HG03469 (cell line): ENCODE data around the gene CNTN6.

Source experiments
- ATAC-seq: cut with Tn5 transposase; IDR thresholded peaks from one replicate; pipeline ENCODE4 v1.9.1; 2021; ENCODE audit warnings: mild to moderate bottlenecking, moderate library complexity, moderate number of reproducible peaks; ENCODE audit not compliant: unreplicated experiment

Gene CNTN6

DNA sequence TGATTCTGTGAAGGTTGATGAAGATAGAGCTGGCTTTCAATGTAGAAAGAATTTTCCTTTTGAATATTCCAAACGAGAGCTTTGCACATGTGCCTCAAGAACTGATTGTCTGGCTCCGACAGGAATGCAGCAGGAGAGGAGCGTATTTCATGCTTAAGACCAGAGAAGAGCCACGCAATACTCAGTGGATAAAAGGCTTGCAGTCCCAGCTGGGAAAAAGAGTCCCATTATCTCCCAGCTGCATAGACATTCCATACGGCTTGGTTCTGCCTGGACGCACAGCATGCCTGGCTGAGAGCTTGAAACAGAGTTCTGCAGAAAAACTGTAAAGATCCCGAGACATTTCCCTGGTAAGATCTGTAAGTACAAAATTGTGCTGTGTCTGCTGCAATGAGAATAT, at the start of gene CNTN6:
CNTN6 (plus strand) TSS at position 254 of the 400 bp plus-strand sequence. CDS start 54,985 bp downstream, outside the sequence.
- ATAC-seq: no peak

DNA sequence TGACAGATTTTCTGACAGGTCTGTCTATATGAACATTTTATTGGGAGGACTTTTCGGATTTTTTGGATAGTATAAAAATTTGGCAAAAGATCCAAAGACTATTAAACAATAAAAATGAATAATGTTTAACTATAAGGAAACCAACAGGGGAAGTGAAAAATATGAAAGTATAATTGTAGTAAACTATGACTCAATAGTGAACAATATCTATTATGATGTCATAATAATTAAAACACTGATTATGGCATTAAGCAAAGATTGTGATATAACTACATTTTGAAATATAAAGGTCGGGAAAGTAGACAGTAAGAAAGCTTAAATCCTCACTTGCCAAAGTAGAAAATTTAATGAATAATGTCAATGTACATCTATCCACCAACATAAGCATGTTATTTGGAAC, 44.3 kb upstream of the CNTN6 start:
- ATAC-seq: no peak

DNA sequence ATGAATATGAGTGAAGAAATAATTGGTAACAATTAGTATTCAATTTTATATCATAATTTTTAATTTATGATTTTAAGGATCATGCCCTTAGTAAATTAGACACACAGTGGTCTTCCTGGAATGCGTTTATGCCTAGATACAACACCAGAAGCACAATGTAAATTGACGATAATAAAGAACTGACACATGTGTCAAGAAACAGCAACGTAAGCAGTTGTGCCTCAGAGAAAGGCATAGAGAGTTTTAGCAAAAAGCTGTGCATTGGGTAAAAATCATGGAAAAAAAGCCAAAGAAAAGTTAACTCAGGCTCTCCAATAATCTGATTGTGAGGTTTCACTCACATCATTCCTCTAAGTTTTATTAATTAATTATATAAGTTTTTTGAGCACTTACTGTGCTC, 37.0 kb upstream of the CNTN6 start:
- ATAC-seq: no peak

DNA sequence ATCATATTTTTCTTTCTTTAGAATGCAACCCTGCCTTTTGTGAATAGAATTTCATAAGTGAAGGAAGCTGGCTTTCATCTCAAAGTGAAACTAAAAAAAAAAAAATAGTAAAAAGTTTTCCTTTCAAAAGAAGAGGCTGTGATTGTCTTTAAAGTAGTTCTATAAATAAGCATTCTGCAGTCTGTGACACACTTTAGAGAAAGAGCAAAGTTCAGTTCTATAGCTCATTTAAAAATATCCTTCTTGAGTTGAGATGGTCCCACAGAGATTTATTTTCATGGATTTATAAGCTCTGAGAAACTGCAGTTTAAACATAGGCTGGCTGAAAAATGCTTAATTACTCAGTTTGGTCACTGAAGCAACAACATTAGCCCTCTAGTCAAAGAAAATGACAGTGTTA, 36.1 kb upstream of the CNTN6 start:
- no peak for ATAC-seq

DNA sequence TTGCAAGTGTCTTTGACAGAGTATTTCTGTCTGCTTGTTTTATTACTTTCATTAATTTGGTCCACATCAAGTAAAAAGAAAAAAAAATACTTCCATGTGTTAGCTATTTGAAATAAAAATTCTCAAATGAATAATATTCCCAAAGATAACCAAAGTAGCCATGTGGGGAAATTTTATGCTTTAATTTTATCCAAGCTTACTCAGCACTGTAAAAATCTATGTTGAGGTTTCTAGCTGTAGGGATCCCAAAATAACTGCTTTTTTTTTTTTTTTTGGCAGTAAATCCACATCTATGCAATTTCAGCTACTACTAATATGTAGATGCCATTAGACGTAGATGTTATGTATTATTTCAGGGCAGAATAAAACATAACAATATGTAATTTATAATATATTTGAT, 35.4 kb upstream of the CNTN6 start:
- ATAC-seq: no peak

DNA sequence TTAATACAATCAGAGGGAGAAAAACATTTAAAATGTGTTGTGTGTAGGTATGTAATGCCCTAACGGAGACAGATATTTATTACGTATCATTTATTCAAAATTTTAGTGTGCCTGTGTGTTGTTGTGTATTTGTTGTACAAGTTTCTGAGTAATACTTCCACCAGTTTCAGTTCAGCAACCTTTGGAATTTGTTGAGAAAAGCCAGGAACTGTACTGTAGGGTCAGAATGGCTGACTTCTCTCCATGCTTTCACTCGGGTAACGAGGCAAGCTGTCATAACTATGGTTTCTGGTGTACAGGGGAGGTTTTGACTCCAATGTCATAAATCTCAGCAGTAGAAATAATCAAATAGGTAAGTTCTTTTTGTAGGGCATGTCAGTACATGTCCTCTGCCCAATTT, 23.8 kb upstream of the CNTN6 start:
- no peak for ATAC-seq

DNA sequence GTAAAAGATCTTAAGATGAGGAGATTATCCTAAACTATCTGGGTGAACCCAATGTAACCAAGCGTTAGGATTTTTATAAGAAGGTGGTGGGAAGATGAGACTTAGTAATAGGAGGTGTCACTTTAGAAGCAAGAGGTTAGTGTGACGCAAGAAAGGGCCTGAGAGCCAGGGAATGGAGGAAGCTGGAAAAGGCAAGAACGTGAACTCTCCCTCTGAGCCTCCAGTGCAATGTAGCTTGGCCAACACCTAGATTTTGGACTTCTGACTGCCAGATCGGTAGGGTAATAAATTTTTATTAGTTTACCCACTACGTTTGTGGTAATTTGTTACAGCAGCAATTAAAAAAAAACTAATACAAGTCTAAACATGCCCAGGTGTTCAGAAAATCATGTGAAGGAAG, 20.8 kb upstream of the CNTN6 start:
- ATAC-seq: no peak

DNA sequence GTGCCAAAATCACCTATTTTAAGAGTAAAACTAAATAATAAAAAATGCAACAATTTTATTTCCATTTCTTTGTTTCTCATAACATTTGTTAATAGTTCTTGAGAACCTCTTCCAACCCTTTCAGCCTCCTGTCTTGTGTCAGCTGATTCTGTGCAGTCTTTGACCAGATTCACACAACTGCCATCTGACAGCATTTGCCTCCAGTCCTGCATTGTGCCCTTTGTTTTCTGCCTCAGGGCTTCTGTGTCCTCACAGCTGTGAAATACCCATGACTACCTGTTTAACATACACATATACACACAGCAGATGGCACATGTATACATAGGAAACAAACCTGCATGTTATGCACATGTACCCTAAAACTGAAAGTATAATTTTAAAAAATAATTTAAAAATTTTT, 13.2 kb upstream of the CNTN6 start:
- no peak for ATAC-seq

DNA sequence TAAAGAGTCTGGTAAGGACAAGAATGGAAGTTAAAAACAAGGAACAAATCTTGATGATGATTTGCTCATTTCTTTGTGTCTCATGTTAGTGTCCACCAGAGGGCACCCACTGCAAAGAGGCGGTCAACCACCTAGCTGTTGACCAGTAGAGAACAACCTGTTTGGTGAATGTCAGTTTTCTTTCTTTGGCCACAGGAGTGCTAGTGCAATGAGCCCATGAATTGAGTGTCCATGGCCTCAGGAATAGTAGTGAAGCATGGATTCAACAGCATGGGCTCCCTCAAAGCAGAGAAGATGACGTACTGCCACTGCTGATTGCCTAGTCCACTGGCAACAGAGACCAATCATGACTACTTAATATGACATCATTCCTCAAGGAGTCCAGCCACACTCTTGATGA, 10.7 kb upstream of the CNTN6 start:
- ATAC-seq: no peak

DNA sequence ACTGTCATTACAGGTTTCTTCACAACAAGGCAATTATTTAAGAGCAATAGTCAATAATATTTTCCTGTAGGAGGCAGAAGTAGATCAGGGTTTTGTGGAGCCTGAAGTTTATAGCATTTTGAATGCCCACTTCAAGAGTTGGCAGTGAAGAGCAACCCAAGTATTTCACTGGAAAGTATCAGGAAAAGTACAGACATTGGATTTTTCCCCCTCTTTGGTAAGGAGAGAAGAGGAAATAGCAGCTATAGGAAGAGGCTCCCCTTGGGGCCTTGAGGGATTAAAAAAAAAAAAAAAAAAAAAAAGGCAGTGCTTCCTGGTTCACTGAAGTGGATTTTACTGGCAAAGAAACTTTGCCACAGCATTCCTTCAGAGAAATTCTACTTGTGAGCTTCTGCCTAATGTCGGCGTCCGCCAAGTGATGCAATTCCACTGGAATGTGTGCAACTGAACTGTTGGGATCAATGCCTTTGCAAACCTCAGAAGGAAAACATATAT, 5.7 kb upstream of the CNTN6 start:
- ATAC-seq: no peak

DNA sequence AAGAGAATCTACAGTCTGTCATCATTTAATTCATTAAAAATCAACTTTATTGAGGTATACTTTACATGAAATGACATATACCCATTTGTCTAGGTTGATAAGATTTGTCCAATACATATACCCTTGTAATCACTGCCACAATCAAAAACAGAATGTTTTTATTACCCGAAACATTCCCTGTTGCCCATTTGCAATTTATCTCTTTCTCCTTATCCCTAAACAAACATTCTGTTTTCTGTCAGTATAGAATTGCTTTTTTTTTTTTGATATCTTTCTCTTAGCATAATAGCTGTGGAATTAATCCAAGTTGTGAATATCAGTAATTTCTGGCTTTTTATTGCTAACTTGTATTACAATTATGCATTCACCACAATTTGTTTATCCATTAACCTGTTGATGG, 4.3 kb upstream of the CNTN6 start:
- no peak for ATAC-seq

DNA sequence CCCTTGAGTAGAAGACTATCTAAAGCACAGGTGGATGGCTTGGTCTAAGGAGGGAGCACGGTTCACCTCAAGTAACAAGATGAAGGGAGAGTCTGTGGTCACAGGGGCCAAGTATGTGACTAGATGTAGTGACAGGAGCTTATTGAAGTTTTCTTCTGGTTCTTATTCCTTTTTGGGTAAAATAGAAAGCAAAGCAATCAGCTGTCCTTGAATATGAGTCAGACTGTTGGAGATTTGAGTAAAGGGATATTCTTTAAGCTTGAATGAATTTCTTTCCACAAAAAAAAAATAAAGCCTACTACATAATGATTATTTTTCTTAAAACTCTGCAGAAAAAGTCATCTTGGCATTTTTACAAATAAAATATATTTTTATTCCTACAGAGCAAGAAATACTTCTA, 1.5 kb upstream of the CNTN6 start:
- no peak for ATAC-seq

DNA sequence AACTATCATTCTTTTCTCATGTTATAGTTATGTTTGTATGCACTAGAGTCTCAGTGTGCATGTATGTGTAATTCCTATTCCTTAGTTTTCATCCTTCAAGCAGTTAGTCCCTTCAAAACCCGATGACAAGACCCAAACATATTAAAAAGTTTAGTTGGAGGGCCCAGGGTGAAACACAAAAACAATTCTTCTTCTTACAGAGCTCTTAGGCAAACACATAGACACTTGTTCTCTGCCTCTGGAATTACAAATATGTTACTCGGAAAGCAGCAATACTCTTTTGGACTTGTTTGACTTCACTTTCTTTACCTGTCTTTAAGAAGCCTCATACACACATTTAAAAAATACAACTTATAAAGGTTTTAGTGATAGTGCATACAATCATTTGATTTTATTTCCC, 763 bp upstream of the CNTN6 start:
- no peak for ATAC-seq

DNA sequence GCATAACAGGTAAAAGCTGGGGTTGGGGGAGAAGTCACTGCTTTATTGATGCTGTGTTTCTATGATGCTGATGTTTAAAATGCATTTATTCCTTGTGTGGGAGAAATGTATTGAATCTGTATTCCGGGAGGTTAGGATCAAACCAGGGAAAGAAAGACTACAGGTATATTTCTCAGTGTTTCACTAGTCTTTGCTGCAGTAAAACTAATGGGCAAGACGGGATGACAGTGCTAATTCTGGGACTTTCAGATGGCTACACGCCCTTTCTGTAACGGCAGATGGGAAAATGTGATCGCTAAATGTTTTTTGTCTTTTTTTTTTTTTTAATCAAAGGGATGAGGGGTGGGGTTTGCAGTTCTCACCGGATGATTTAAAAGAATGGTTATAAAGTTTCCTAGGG, 393 bp downstream of the CNTN6 start:
- no peak for ATAC-seq

DNA sequence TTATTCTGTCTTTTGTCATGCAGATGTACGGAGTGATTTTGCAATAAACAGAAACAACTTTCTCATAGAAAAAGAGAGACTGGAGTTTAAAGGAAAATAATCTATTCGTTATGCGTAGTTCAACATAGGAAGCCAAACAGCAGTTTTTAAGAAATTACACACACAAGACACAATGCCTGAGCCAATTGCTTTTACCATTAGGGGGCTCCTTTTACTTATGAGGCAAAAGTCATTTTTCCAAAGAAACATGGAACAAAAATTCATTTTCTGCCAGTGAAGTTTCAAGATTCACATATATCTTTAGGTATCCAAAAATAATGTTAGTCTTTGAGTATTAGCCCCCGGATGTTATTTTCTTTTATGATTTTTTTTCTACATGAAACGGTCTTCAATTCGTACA, 10.7 kb downstream of the CNTN6 start:
- no peak for ATAC-seq

DNA sequence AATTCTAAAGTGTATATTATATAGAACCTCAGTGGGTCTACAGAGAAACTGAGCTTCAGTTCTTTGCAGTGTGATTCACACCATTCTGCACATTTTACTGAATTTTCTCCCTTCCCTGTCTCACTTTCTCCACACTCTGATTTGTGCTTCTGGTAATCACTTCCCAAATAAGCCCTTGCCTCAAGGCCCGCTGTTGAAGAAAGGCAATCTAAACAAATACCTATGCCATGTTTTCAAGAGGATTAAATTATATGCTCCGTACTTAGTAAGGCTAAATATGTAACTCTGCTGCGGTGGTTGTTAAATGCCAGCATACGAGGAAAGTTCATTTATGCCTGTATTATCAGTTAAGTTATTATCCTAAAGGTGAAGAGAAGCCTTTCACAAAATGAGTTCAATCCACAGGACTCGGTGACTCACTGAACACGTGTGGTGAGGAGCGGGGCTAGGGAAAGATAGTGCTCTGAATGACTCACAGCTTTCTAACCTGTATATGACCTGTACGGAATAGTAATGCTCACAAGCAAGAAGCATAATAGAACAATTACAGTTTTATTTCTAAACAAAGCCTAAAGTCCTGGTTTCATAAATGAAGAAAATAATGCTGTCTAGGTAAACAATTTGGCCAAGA, 25.1 kb downstream of the CNTN6 start:
- ATAC-seq: no peak

DNA sequence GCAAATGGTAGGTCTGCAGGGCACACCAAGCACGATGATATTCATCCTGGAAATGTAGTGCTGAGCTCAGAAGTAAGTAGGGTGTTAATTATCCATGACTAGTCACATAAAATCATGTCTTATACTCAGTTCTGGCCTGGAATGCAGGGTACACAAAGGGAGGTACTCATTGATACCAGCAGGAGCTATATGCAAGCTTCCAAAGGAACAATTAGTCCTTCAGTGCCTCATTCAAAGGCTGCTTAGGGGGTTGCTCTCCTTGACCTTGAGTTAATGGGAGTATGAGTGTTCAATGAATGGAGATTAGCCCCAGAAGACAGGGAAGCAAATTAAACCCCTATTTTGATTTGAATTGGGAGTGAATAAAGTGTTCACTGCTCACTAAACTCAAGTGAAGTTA, 38.3 kb downstream of the CNTN6 start:
- no peak for ATAC-seq

DNA sequence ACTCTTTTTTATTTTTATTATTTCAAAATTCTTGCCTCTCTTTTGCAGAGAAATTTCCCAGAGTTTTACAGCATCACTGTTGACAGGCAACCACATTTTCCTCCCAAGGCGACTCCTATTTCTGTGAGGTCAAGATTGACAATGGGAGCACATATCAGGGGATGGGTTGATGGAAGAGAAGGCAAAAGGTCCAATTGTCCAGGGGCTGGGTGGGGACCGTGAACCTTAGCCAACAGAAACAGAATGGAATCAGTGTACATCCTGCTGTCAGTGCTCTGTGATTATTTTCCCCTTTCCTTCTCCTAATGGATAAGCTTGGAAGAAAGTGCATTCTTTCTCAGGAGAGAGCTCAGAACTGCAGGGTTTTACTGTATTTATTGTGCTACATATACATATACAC, 42.4 kb downstream of the CNTN6 start:
- no peak for ATAC-seq

DNA sequence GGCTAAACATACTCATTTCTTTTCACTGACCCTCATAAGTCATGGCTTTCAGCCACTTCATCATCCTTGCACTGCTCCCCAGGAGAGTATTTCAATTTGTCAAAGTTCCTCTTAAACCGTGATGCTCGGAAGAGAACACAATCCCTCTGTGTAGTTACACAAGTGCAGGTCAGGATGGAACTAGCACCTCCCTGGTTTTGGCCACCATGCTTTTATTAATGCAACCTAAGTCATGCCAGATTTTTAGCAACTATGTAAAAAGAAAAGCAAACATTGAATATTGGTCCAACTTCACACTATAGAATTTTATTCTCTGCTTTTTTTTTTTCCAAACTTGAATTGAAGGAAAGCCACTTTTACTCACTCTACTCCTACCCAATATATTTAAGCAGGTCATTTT, 45.2 kb downstream of the CNTN6 start:
- no peak for ATAC-seq

DNA sequence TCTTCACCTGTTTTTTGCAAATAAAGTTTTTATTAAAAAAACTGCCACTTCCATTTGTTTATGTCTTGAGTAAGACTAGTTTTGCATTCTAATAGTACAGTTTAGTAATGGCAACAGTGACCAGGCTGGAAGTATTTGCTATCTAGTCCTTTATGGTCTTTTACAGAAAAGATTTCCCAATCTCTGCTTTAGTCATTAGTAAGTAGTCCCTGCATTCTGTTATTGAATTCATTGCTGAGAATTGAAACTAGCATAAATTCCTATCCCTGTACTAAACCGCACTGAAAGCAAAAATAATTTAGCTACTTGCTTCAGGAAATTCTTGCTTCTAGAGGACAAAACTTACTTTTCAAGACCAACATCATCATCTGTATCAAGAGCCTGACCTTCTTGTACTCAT, 46.2 kb downstream of the CNTN6 start:
- no peak for ATAC-seq

DNA sequence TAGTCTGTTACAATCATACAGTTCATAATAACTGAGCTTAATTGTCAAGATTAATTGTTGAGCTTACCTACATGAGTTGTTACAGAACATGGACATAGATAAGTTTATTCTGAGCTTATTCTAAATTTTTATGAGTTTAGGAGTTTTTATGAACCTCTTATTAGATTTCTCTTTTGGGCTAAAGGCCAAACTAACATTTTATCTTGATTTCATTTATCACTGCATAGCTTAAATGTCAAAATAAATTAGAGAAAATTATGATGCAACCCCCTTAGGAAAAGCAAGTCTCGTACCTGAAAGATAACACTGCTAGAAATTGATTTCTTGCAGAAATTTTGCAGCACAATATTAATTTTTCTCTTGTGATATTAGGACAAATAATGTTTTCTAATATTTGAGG, 54.5 kb downstream of the CNTN6 start:
- no peak for ATAC-seq

DNA sequence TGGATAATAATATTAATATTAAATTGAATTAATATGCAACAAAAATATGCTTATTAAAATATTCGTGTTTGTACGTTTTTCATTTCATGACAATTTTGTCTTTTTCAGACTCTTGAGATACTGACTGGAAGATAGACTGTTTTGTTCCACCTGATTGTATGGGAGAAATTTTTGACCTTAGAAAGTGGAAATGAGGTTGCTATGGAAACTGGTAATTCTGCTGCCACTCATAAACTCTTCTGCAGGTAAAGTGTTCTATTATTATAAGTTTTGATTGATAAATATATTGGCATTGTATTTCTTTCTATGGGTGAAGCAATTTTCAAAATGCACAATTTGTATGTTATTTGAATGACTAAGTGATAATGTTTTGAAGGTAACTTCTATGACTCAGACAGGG, 55.0 kb downstream of the CNTN6 start:
- ATAC-seq: no peak

DNA sequence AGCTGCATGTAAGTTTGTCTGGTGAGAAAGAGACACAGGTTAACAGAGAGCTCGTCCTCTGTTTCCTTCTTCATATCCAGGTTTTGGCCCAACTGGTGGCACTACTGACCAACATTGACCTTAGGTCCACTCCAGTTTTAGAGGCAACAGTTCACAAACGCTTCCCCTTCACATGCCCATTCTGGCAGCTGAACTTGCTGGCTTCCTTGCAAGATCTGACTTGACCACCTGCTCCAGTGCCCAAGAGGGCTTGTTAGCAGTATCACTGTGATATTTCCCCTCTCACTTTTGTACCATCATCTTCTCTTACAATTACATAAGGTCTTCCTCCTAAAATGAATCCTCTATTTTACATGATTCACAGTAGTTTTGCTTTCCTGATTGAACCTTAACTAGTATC, 71.3 kb downstream of the CNTN6 start:
- ATAC-seq: no peak
